GM18873 (cell line): ENCODE data around the gene ALOX12.
"Not testable (repeated sequence)": the region's sequence is repeated elsewhere in the genome, so short reads cannot be mapped to it uniquely, and the experiment has no call there.

Source experiments
- ATAC-seq: cut with Tn5 transposase; IDR thresholded peaks from one replicate; pipeline ENCODE4 v1.9.1; 2021; ENCODE audit warnings: mild to moderate bottlenecking, moderate library complexity, moderate number of reproducible peaks; ENCODE audit not compliant: unreplicated experiment, low FRiP score

Gene ALOX12

GRCh38 chr17:7043182-7043496 lies 47.3 kb downstream of the ALOX12 start:
- ATAC-seq = no peak

GRCh38 chr17:7043497-7044198 lies 47.8 kb downstream of the ALOX12 start, which contains the start of gene SLC16A11:
SLC16A11 (minus strand) TSS chr17:7044092; CDS start chr17:7043513, 579 bp downstream.
- ATAC-seq = no peak

- ATAC-seq = no peak
These were observed 49.8 kb downstream of the ALOX12 start for GRCh38 chr17:7045492-7046126.

GRCh38 chr17:7046127-7046724 lies 50.4 kb downstream of the ALOX12 start:
- ATAC-seq = no peak

- not testable (repeated sequence) for ATAC-seq
These were observed 51.0 kb downstream of the ALOX12 start for GRCh38 chr17:7046725-7047397.

GRCh38 chr17:7047566-7047965 lies 51.7 kb downstream of the ALOX12 start:
- ATAC-seq = no peak

- no peak for ATAC-seq
These were observed 53.1 kb downstream of the ALOX12 start for GRCh38 chr17:7048968-7049367.

- ATAC-seq = not testable (repeated sequence)
These were observed 54.7 kb downstream of the ALOX12 start for GRCh38 chr17:7050583-7050982.

GRCh38 chr17:7056386-7056785 lies 60.5 kb downstream of the ALOX12 start:
- ATAC-seq = no peak

- ATAC-seq = no peak
These were observed 63.1 kb downstream of the ALOX12 start for GRCh38 chr17:7058831-7059447.
